ENCODE results near the gene TMEM151B. TPM values are rescaled to one million over a fixed set of nuclear protein-coding genes. Genes with fewer than 3 reads are reported as not detected.
"Not testable (repeated sequence)": the region's sequence is repeated elsewhere in the genome, so short reads cannot be mapped to it uniquely, and the experiment has no call there.

TMEM151B gene
- total RNA-seq, 4 donors from 2014 or later, result 0.27 to 0.57 TPM; not detected in 2

DNA sequence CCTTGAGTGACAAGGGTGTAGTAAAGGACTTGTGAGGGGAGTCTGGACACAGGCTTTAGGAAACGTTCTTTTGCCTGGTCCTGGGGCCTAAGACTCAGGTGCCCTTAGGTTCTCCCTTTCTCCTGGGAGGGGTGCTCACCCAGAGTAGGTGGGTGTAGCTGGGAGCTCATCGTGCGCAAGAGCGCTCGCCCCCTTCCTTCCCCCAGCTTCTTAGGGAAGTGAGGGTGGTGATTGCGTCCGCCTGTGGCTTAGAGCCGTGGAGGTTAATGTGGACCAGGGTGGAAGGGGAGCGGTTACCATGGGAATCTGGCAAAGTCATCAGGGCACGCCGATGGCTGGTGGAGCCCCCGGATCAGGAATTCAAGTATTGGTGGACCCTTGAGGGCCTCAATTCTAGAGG, 46.2 kb downstream of the TMEM151B start:
- no peak overlapping the region for H3K27ac ChIP-seq
- no peaks in the 10 kb centered on the region for H3K9me3 ChIP-seq
- H3K4me1 ChIP-seq, result peaks cover 0 to 10% (median 0%) of the 10 kb centered on the region in 4 donors
- H3K4me3 ChIP-seq, result no peak overlapping the region
- no peaks in the 10 kb centered on the region for H3K27me3 ChIP-seq
- peaks cover 0 to 4% (median 0%) of the 10 kb centered on the region in 3 donors for H3K36me3 ChIP-seq
- TF ChIP-seq, protein P1, sequence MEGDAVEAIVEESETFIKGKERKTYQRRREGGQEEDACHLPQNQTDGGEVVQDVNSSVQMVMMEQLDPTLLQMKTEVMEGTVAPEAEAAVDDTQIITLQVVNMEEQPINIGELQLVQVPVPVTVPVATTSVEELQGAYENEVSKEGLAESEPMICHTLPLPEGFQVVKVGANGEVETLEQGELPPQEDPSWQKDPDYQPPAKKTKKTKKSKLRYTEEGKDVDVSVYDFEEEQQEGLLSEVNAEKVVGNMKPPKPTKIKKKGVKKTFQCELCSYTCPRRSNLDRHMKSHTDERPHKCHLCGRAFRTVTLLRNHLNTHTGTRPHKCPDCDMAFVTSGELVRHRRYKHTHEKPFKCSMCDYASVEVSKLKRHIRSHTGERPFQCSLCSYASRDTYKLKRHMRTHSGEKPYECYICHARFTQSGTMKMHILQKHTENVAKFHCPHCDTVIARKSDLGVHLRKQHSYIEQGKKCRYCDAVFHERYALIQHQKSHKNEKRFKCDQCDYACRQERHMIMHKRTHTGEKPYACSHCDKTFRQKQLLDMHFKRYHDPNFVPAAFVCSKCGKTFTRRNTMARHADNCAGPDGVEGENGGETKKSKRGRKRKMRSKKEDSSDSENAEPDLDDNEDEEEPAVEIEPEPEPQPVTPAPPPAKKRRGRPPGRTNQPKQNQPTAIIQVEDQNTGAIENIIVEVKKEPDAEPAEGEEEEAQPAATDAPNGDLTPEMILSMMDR (IDR thresholded peaks at IDR 0.05), result no peak
- TF ChIP-seq POLR2A (IDR thresholded peaks at IDR 0.05), result no peak
- DNase-seq, result no peak

DNA sequence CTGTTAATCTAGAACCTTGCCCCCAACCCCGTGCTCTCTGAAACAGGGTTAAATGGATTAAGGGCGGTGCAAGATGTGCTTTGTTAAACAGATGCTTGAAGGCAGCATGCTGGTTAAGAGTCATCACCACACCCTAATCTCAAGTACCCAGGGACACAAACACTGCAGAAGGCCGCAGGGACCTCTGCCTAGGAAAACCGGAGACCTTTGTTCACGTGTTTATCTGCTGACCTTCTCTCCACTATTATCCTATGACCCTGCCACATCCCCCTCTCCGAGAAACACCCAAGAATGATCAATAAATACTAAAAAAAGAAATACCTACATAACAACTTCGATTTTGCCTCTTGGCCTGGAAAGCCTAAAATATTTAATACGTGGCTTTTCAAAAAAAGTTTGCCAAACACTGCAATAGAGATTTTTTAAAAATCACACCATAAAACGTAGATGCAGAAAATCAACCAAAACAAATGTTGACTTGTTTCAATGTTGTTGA, 46.9 kb downstream of the TMEM151B start:
- not testable (repeated sequence) for DNase-seq, H3K4me3 ChIP-seq, H3K27me3 ChIP-seq, H3K27ac ChIP-seq, H3K4me1 ChIP-seq, H3K36me3 ChIP-seq, H3K9me3 ChIP-seq

DNA sequence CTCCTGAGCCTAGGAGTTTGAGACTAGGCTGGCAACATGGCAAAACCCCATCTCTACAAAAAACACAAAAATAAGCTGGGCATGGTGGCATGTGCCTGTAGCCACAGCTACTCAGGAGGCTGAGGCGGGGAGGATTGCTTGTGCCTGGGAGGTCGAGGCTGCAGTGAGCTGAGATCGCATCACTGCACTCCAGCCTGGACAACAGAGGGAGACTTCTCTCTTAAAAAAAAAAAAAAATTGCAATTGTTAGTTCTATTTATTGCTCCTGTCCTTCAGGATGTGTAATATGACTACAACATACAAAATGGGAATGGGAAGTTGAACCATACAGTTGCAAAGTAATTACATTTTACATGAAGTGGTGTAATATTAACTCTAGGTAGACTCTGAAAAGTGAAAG, 51.0 kb downstream of the TMEM151B start:
- Histone ChIP-seq H3K4me3 (no peak overlapping the region), H3K36me3 (no peaks in the 10 kb centered on the region), H3K27me3 (no peaks in the 10 kb centered on the region), H3K27ac (no peak overlapping the region), H3K9me3 (no peaks in the 10 kb centered on the region), H3K4me1 (no peaks in the 10 kb centered on the region)
- no peak for DNase-seq
- TF ChIP-seq POLR2A (IDR thresholded peaks at IDR 0.05), result no peak
- TF ChIP-seq, protein P1 (IDR thresholded peaks at IDR 0.05), result no peak

DNA sequence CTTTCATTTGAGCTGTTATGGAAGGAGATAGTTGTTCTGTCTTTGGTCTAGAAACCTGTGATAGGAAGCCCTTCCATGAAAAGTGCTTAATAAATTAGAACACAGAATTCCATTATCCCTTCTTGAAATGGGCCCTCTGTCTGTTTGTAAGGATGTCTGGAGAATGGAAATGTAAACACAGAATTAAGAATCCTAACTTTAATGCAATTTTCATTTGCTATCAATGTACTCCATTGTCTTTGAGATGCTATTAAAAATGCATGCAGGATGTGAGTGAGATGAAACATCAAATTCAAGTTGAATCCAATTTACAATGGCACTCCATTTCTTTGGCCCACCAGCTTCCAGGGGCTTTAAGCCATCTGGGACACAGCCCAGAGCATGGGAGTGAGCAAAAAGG, 56.8 kb downstream of the TMEM151B start:
- DNase-seq, result no peak
- Histone ChIP-seq H3K36me3 (no peaks in the 10 kb centered on the region), H3K27me3 (no peaks in the 10 kb centered on the region), H3K27ac (no peak overlapping the region), H3K9me3 (no peaks in the 10 kb centered on the region), H3K4me1 (no peaks in the 10 kb centered on the region), H3K4me3 (no peak overlapping the region)
- no peak for TF ChIP-seq POLR2A (IDR thresholded peaks at IDR 0.05)
- TF ChIP-seq, protein P1 (IDR thresholded peaks at IDR 0.05), result no peak

DNA sequence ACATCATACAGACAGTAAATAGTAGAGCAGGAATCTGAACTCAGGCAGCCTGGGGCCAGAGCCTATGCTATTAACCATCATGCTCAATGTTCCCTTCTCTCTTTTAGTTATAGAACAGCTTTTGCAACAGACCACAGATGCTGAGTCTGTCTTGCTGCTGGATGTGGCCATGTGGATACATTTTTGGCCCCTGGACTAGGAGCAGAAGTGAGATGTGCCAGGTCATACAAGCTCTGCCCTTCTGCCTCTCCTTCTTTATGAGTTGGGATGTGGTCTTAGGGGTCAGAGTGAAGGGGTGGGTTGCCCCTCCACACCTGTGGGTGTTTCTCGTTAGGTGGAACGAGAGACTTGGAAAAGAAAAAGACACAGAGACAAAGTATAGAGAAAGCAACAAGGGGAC, 57.5 kb downstream of the TMEM151B start:
- no peak overlapping the region for H3K27ac ChIP-seq
- TF ChIP-seq POLR2A (IDR thresholded peaks at IDR 0.05), result no peak
- TF ChIP-seq, protein P1 (IDR thresholded peaks at IDR 0.05), result no peak

DNA sequence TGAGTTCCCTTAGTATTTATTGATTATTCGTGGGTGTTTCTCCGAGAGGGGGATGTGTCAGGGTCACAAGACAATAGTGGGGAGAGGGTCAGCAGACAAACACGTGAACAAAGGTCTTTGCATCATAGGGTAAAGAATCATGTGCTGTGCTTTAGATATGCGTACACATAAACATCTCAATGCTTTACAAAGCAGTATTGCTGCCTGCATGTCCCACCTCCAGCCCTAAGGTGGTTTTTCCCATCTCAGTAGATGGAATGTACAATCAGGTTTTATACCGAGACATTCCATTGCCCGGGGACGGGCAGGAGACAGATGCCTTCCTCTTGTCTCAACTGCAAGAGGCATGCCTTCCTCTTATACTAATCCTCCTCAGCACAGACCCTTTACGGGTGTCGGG, 58.0 kb downstream of the TMEM151B start:
- H3K27me3 ChIP-seq, H3K4me1 ChIP-seq: not testable (repeated sequence)

More for the DNA sequence above, 57.5 kb downstream of the TMEM151B start:
- no peak for DNase-seq
- H3K27me3 ChIP-seq, result no peaks in the 10 kb centered on the region
- H3K4me1 ChIP-seq, result no peaks in the 10 kb centered on the region
- H3K9me3 ChIP-seq, result no peaks in the 10 kb centered on the region
- H3K36me3 ChIP-seq, result no peaks in the 10 kb centered on the region
- no peak overlapping the region for H3K4me3 ChIP-seq

DNA sequence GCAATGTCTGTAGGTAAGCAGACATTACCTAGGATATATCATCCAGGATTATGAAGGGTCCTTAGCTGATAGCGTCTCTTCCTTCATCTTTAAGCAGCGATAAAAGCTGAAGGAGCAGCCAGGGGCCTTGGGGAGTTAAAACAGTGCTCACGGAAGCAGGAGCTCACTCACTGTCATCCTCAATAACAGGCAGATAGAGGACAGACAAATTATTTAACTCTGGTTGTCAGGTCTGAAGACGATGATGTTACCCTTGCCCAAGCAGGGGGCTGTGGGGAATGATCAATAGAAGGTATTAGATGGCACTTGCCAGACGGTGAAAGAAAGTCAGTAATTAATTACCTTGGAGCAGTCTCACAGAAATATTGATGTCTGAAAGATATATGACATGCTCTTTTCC, 59.6 kb downstream of the TMEM151B start:
- Histone ChIP-seq H3K36me3 (no peaks in the 10 kb centered on the region), H3K27ac (no peak overlapping the region), H3K27me3 (no peaks in the 10 kb centered on the region), H3K4me1 (no peaks in the 10 kb centered on the region), H3K4me3 (no peak overlapping the region), H3K9me3 (no peaks in the 10 kb centered on the region)
- no peak for TF ChIP-seq POLR2A (IDR thresholded peaks at IDR 0.05)
- TF ChIP-seq, protein P1 (IDR thresholded peaks at IDR 0.05), result no peak
- DNase-seq, result no peak

More for the DNA sequence above, 58.0 kb downstream of the TMEM151B start:
- not testable (repeated sequence) for H3K9me3 ChIP-seq, H3K27ac ChIP-seq, H3K36me3 ChIP-seq, DNase-seq, H3K4me3 ChIP-seq
